OCI-LY1 (cell line): ENCODE results near the gene TPSAB1.

Source experiments
- H2AFZ ChIP-seq: fragments of 200-600 bp; sonication (generic), shearing (Covaris generic); 2 replicates; pipeline ENCODE4 v1.6.0; 2014; ENCODE audit warnings: antibody characterized with exemption, mild to moderate bottlenecking, low read length
- H3F3A ChIP-seq: fragments of 200-600 bp; sonication (generic), shearing (Covaris generic); 2 replicates; pipeline ENCODE4 v1.6.0; 2014; ENCODE audit warnings: mild to moderate bottlenecking, antibody characterized with exemption, low read length, moderate library complexity; ENCODE audit not compliant: insufficient read depth
- H3K27ac ChIP-seq: fragments of 200-600 bp; sonication (generic); 2 replicates; pipeline ENCODE4 v1.5.1; 2014; ENCODE audit warnings: low read length, mixed run types, mild to moderate bottlenecking, low read depth; ENCODE audit not compliant: poor library complexity, severe bottlenecking
- H3K27me3 ChIP-seq: fragments of 200-600 bp; sonication (generic); 2 replicates; pipeline ENCODE4 v1.6.0; 2014; ENCODE audit warnings: antibody characterized with exemption, mild to moderate bottlenecking, low read length, moderate library complexity; ENCODE audit not compliant: insufficient read depth
- H3K36me3 ChIP-seq: fragments of 200-600 bp; sonication (generic); 2 replicates; pipeline ENCODE4 v1.6.1; 2014; ENCODE audit warnings: mild to moderate bottlenecking, antibody characterized with exemption, low read length, moderate library complexity, mixed read lengths; ENCODE audit not compliant: insufficient read depth
- H3K4me1 ChIP-seq: fragments of 200-600 bp; sonication (generic); 2 replicates; pipeline ENCODE4 v1.5.1; 2014; ENCODE audit warnings: mild to moderate bottlenecking, low read length, moderate library complexity; ENCODE audit not compliant: insufficient read depth, severe bottlenecking
- H3K4me2 ChIP-seq: fragments of 200-600 bp; sonication (generic), shearing (Covaris generic); 2 replicates; pipeline ENCODE4 v1.6.1; 2014; ENCODE audit warnings: low read length
- H3K4me3 ChIP-seq: fragments of 200-600 bp; sonication (generic); 2 replicates; pipeline ENCODE4 v1.5.1; 2014; ENCODE audit warnings: low read length, low read depth, mild to moderate bottlenecking, mixed read lengths; ENCODE audit not compliant: poor library complexity, severe bottlenecking
- H3K79me2 ChIP-seq: fragments of 200-600 bp; shearing (Covaris generic); 2 replicates; pipeline ENCODE4 v1.6.1; 2016; ENCODE audit warnings: mixed run types, low read length, mixed read lengths; ENCODE audit not compliant: insufficient read depth
- H3K9ac ChIP-seq: fragments of 200-600 bp; sonication (generic), shearing (Covaris generic); 2 replicates; pipeline ENCODE4 v1.6.1; 2014; ENCODE audit warnings: mild to moderate bottlenecking, low read length, mixed read lengths
- H3K9me2 ChIP-seq: fragments of 200-600 bp; sonication (generic), shearing (Covaris generic); 2 replicates; pipeline ENCODE4 v1.6.1; 2014; ENCODE audit warnings: low read depth, mild to moderate bottlenecking, low read length, mixed read lengths
- H3K9me3 ChIP-seq: fragments of 200-600 bp; shearing (Covaris generic); 2 replicates; pipeline ENCODE4 v1.6.1; 2014; ENCODE audit warnings: low read length, mixed read lengths
- H4K20me1 ChIP-seq: fragments of 200-600 bp; sonication (generic), shearing (Covaris generic); 2 replicates; pipeline ENCODE4 v1.6.0; 2016; ENCODE audit warnings: mild to moderate bottlenecking, low read length; ENCODE audit not compliant: insufficient read depth
- CTCF ChIP-seq: fragments of 200-600 bp; sonication (generic), shearing (Covaris generic); IDR thresholded peaks from 2 replicates; pipeline ENCODE4 v1.5.1; 2017; ENCODE audit warnings: mild to moderate bottlenecking, antibody characterized with exemption, low read length, moderate library complexity, mixed read lengths
- EZH2 ChIP-seq: fragments of 200-600 bp; sonication (generic), shearing (Covaris generic); IDR thresholded peaks from 2 replicates; pipeline ENCODE4 v1.8.0; 2017; ENCODE audit warnings: borderline replicate concordance, mixed run types, mild to moderate bottlenecking, antibody characterized with exemption, low read length, moderate library complexity, mixed read lengths

Gene TPSAB1

DNA sequence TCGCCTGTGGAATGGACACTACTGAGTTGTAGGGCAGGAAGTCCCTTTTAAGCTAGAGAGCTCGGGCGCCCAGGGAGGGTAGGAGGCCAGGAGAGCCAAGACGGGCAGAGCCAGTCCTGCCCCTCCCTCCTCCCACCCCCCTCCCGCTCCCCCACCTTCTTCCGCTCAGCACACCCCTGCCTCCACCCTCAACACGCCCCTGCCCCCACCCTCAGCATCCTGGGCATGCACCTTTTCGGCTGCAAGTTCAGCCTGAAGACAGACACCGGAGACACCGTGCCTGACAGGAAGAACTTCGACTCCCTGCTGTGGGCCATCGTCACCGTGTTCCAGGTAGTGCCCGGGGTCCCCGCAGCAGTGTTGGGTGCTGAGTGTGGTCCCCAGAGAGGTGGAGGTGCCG is 33.7 kb upstream of the TPSAB1 start:
- H3F3A ChIP-seq, result no peaks in the 10 kb centered on the region
- peaks cover 4% of the 10 kb centered on the region; the same call in 1 of the 2 replicates for H3K27me3 ChIP-seq
- H3K27ac ChIP-seq, result no peak overlapping the region
- no peaks in the 10 kb centered on the region for H3K36me3 ChIP-seq
- H2AFZ ChIP-seq, result no peak overlapping the region
- H3K4me3 ChIP-seq, result no peak overlapping the region
- no peaks in the 10 kb centered on the region for H4K20me1 ChIP-seq
- no peaks in the 10 kb centered on the region for H3K79me2 ChIP-seq
- no peak overlapping the region for H3K4me2 ChIP-seq
- no peaks in the 10 kb centered on the region for H3K9me2 ChIP-seq
- H3K4me1 ChIP-seq, result no peaks in the 10 kb centered on the region
- H3K9me3 ChIP-seq, result no peaks in the 10 kb centered on the region
- H3K9ac ChIP-seq, result no peak overlapping the region
- TF ChIP-seq CTCF (no peak), EZH2 (no peak)

- H3K9ac ChIP-seq, result no peak overlapping the region
- no peaks in the 10 kb centered on the region for H4K20me1 ChIP-seq
- H3K9me3 ChIP-seq, result no peaks in the 10 kb centered on the region
- H3F3A ChIP-seq, result no peaks in the 10 kb centered on the region
- H3K79me2 ChIP-seq, result no peaks in the 10 kb centered on the region
- no peak overlapping the region for H2AFZ ChIP-seq
- H3K27me3 ChIP-seq, result peaks cover 4% of the 10 kb centered on the region; the same call in 1 of the 2 replicates
- H3K9me2 ChIP-seq, result no peaks in the 10 kb centered on the region
- H3K4me3 ChIP-seq, result no peak overlapping the region
- H3K4me2 ChIP-seq, result no peak overlapping the region
- no peaks in the 10 kb centered on the region for H3K36me3 ChIP-seq
- no peaks in the 10 kb centered on the region for H3K4me1 ChIP-seq
- no peak overlapping the region for H3K27ac ChIP-seq
- no peak for TF ChIP-seq CTCF
- TF ChIP-seq EZH2, result no peak
Observed at GRCh38 chr16:1208239-1208830, 32.2 kb upstream of the TPSAB1 start.

DNA sequence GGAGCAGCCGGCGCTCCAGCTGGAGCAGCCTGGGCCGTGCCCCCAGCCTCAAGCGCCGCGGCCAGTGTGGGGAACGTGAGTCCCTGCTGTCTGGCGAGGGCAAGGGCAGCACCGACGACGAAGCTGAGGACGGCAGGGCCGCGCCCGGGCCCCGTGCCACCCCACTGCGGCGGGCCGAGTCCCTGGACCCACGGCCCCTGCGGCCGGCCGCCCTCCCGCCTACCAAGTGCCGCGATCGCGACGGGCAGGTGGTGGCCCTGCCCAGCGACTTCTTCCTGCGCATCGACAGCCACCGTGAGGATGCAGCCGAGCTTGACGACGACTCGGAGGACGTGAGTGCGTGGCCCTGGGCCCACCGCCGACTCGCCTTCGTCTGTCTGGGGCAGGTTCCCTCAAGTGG is 31.4 kb upstream of the TPSAB1 start:
- H3K79me2 ChIP-seq, result no peaks in the 10 kb centered on the region
- no peaks in the 10 kb centered on the region for H3F3A ChIP-seq
- H3K4me3 ChIP-seq, result no peak overlapping the region
- TF ChIP-seq EZH2 (no peak), CTCF (no peak)
- H4K20me1 ChIP-seq, result no peaks in the 10 kb centered on the region
- H3K9me3 ChIP-seq, result no peaks in the 10 kb centered on the region
- no peak overlapping the region for H2AFZ ChIP-seq
- no peaks in the 10 kb centered on the region for H3K4me1 ChIP-seq
- no peaks in the 10 kb centered on the region for H3K36me3 ChIP-seq
- no peak overlapping the region for H3K9ac ChIP-seq
- no peak overlapping the region for H3K27ac ChIP-seq
- no peak overlapping the region for H3K4me2 ChIP-seq
- peaks cover 4% of the 10 kb centered on the region; the same call in 1 of the 2 replicates for H3K27me3 ChIP-seq
- no peaks in the 10 kb centered on the region for H3K9me2 ChIP-seq
